ENCODE data around the gene CRB1. TPM values are rescaled to one million over a fixed set of nuclear protein-coding genes. Genes with fewer than 3 reads are reported as not detected.

Gene CRB1
- polyA plus RNA-seq, 1 donor from 2014 or later = 2.3 TPM

GRCh38 chr1:197413564-197413963, 145.5 kb downstream of the CRB1 start:
- H3K79me2 ChIP-seq (replicated peaks; ENCODE audit: insufficient read depth, low read length) = no peaks in the 10 kb centered on the region
- H3K4me3 ChIP-seq (ENCODE audit: low read length) = no peak overlapping the region
- H3K27ac ChIP-seq (ENCODE audit: low read length) = no peak overlapping the region
- H3K9me2 ChIP-seq (ENCODE audit: insufficient read depth, low read length) = no peaks in the 10 kb centered on the region
- H3K4me2 ChIP-seq (ENCODE audit: low read length) = no peak overlapping the region
- H3F3A ChIP-seq (ENCODE audit: insufficient read depth, low read length, poor library complexity, severe bottlenecking) = no peaks in the 10 kb centered on the region
- no peaks in the 10 kb centered on the region for H3K9me3 ChIP-seq (ENCODE audit: low read length)
- H3K27me3 ChIP-seq (ENCODE audit: insufficient read depth, low read depth, low read length) = no peaks in the 10 kb centered on the region
- no peak for TF ChIP-seq POLR2AphosphoS5 (IDR thresholded peaks at IDR 0.05)
- H4K20me1 ChIP-seq (ENCODE audit: insufficient read depth) = no peaks in the 10 kb centered on the region
- H2AFZ ChIP-seq (ENCODE audit: low read depth, low read length) = no peak overlapping the region
- H3K9ac ChIP-seq (ENCODE audit: low read length) = no peak overlapping the region
- no peaks in the 10 kb centered on the region for H3K36me3 ChIP-seq (ENCODE audit: insufficient read depth, low read length)

GRCh38 chr1:197415221-197415620, 147.2 kb downstream of the CRB1 start:
- TF ChIP-seq REST (IDR thresholded peaks at IDR 0.05; ENCODE audit: borderline replicate concordance) = no peak
- Histone ChIP-seq H3K9me3 (ENCODE audit: low read length) (no peaks in the 10 kb centered on the region), H3K4me3 (ENCODE audit: low read length) (no peak overlapping the region), H2AFZ (ENCODE audit: low read depth, low read length) (no peak overlapping the region), H4K20me1 (ENCODE audit: insufficient read depth) (no peaks in the 10 kb centered on the region), H3K27me3 (ENCODE audit: insufficient read depth, low read depth, low read length) (no peaks in the 10 kb centered on the region), H3K36me3 (ENCODE audit: insufficient read depth, low read length) (no peaks in the 10 kb centered on the region), H3K79me2 (replicated peaks; ENCODE audit: insufficient read depth, low read length) (no peaks in the 10 kb centered on the region), H3K4me2 (ENCODE audit: low read length) (no peak overlapping the region), H3K9me2 (ENCODE audit: insufficient read depth, low read length) (no peaks in the 10 kb centered on the region), H3F3A (ENCODE audit: insufficient read depth, low read length, poor library complexity, severe bottlenecking) (no peaks in the 10 kb centered on the region), H3K9ac (ENCODE audit: low read length) (no peak overlapping the region), H3K27ac (ENCODE audit: low read length) (no peak overlapping the region)

- H3K4me2 ChIP-seq (ENCODE audit: low read length) = no peak overlapping the region
- H3K9me2 ChIP-seq (ENCODE audit: insufficient read depth, low read length) = no peaks in the 10 kb centered on the region
- H3K36me3 ChIP-seq (ENCODE audit: insufficient read depth, low read length) = no peaks in the 10 kb centered on the region
- no peaks in the 10 kb centered on the region for H3K79me2 ChIP-seq (replicated peaks; ENCODE audit: insufficient read depth, low read length)
- no peak for TF ChIP-seq EP300 (conservative IDR thresholded peaks at IDR 0.05; ENCODE audit: poor library complexity, severe bottlenecking)
- no peaks in the 10 kb centered on the region for H3F3A ChIP-seq (ENCODE audit: insufficient read depth, low read length, poor library complexity, severe bottlenecking)
- H2AFZ ChIP-seq (ENCODE audit: low read depth, low read length) = no peak overlapping the region
- H3K27ac ChIP-seq (ENCODE audit: low read length) = no peak overlapping the region
- H4K20me1 ChIP-seq (ENCODE audit: insufficient read depth) = no peaks in the 10 kb centered on the region
- H3K27me3 ChIP-seq (ENCODE audit: insufficient read depth, low read depth, low read length) = no peaks in the 10 kb centered on the region
- H3K9me3 ChIP-seq (ENCODE audit: low read length) = no peaks in the 10 kb centered on the region
- no peak overlapping the region for H3K4me3 ChIP-seq (ENCODE audit: low read length)
- no peak overlapping the region for H3K9ac ChIP-seq (ENCODE audit: low read length)
Observed at GRCh38 chr1:197418693-197419092, 150.6 kb downstream of the CRB1 start.

GRCh38 chr1:197422993-197423392, 154.9 kb downstream of the CRB1 start:
- no peaks in the 10 kb centered on the region for H3K36me3 ChIP-seq (ENCODE audit: insufficient read depth, low read length)
- no peaks in the 10 kb centered on the region for H3K9me3 ChIP-seq (ENCODE audit: low read length)
- H3K79me2 ChIP-seq (replicated peaks; ENCODE audit: insufficient read depth, low read length) = no peaks in the 10 kb centered on the region
- no peak overlapping the region for H3K27ac ChIP-seq (ENCODE audit: low read length)
- TF ChIP-seq EZH2 (IDR thresholded peaks at IDR 0.05; ENCODE audit: borderline replicate concordance, insufficient read depth, low read length, poor library complexity, severe bottlenecking) = no peak
- TF ChIP-seq RAD21 (conservative IDR thresholded peaks at IDR 0.05) = no peak
- no peak for TF ChIP-seq CTCF (IDR thresholded peaks at IDR 0.05; ENCODE audit: poor library complexity, severe bottlenecking)
- TF ChIP-seq REST (IDR thresholded peaks at IDR 0.05; ENCODE audit: borderline replicate concordance) = no peak
- no peak for TF ChIP-seq POLR2AphosphoS5 (IDR thresholded peaks at IDR 0.05)
- no peak for TF ChIP-seq SMC3 (conservative IDR thresholded peaks at IDR 0.05; ENCODE audit: poor library complexity)
- TF ChIP-seq EP300 (conservative IDR thresholded peaks at IDR 0.05; ENCODE audit: poor library complexity, severe bottlenecking) = no peak
- no peak for TF ChIP-seq MXI1 (conservative IDR thresholded peaks at IDR 0.05; ENCODE audit: poor library complexity, severe bottlenecking)
- TF ChIP-seq TAF1 (IDR thresholded peaks at IDR 0.05; ENCODE audit: low read depth) = no peak
- H3K9me2 ChIP-seq (ENCODE audit: insufficient read depth, low read length) = no peaks in the 10 kb centered on the region
- no peaks in the 10 kb centered on the region for H3K27me3 ChIP-seq (ENCODE audit: insufficient read depth, low read depth, low read length)
- no peak overlapping the region for H3K4me3 ChIP-seq (ENCODE audit: low read length)
- no peak overlapping the region for H3K4me2 ChIP-seq (ENCODE audit: low read length)
- H4K20me1 ChIP-seq (ENCODE audit: insufficient read depth) = no peaks in the 10 kb centered on the region
- H3K9ac ChIP-seq (ENCODE audit: low read length) = no peak overlapping the region
- H3F3A ChIP-seq (ENCODE audit: insufficient read depth, low read length, poor library complexity, severe bottlenecking) = no peaks in the 10 kb centered on the region
- no peak overlapping the region for H2AFZ ChIP-seq (ENCODE audit: low read depth, low read length)

All from neural cell (in vitro differentiated cells).